K562 (cell line): ENCODE data around the gene CKAP5. TPM values are rescaled to one million over a fixed set of nuclear protein-coding genes. Genes with fewer than 3 reads are reported as not detected.
A peak's percentile ranks its signal among the peaks of the same experiment; 100 is the strongest.

Experiments
- ATAC-seq: fragments of 200-7000 bp; cut with Tn5 transposase; 3 replicates; pipeline ENCODE4 v1.9.1; 2020; ENCODE audit warnings: moderate library complexity
- BruUV-seq: library from RNA; stranded (reverse); fragments of 400-500 nt; replicated peaks from 2 replicates; lab custom pipeline; 2021; lab: Mats Ljungman, UMichigan
- CTCF ChIA-PET: fragments of 300-600 bp; formaldehyde crosslinking; extraction: SDS; loops from one replicate; lab custom pipeline; 2021; ENCODE audit warnings: low intra/inter-chr PET ratio; lab: Yijun Ruan, JAX
- POLR2A ChIA-PET: fragments of 300-600, 350-650 bp; sonication (Branson Sonifier 250); formaldehyde crosslinking; extraction: SDS; loops from one replicate; lab custom pipeline; 2021; ENCODE audit warnings: antibody characterized with exemption, inconsistent platforms; lab: Yijun Ruan, JAX
- DNase-seq, 4 experiments: peaks; one replicate each; pipeline versions ENCODE4 v3.0.0 to v3.0.0-alpha.2; 2011 to 2018; ENCODE audit warnings: low spot score in 3 of 4, mixed read lengths in 3 of 4; ENCODE audit errors: extremely low read depth in 1 of 4
- FAIRE-seq: peaks from 2 replicates; lab custom pipeline; 2011; peaks lifted over from hg19 to GRCh38; lab: Jason Lieb, UNC
- H2AFZ ChIP-seq: 2 replicates; pipeline ENCODE4 v1.6.0; 2011; ENCODE audit warnings: low read depth, low read length, control low read depth, inconsistent platforms
- H3K27ac ChIP-seq: fragments of 200-600 bp; 3 replicates; pipeline ENCODE4 v1.8.0; 2011; ENCODE audit warnings: low read depth, mild to moderate bottlenecking, control low read depth, inconsistent platforms, low read length, moderate library complexity, mixed read lengths; ENCODE audit errors: extremely low read depth
- H3K27me3 ChIP-seq, 2 experiments: fragments of 300-600 bp in 1 of 2; 2 replicates in 1 of 2; 3 replicates in 1 of 2; pipeline versions ENCODE4 v1.6.0 to v1.8.0; 2011; ENCODE audit warnings: inconsistent platforms in 2 of 2, low read length in 2 of 2, mild to moderate bottlenecking in 1 of 2, mixed read lengths in 1 of 2, moderate library complexity in 1 of 2; ENCODE audit not compliant: control insufficient read depth in 2 of 2, insufficient read depth in 2 of 2
- H3K36me3 ChIP-seq: fragments of 300-600 bp; 3 replicates; pipeline ENCODE4 v1.8.0; 2011; ENCODE audit warnings: mild to moderate bottlenecking, low read length, inconsistent platforms; ENCODE audit not compliant: control insufficient read depth, insufficient read depth
- H3K4me1 ChIP-seq, 2 experiments: fragments of 200-600 bp in 1 of 2; replicated peaks in 1 of 2; 2 replicates in 1 of 2; 3 replicates in 1 of 2; pipeline versions ENCODE4 v1.5.1 to v1.8.0; 2011; ENCODE audit warnings: inconsistent platforms in 2 of 2, low read length in 2 of 2, mild to moderate bottlenecking in 1 of 2, mixed read lengths in 1 of 2, moderate library complexity in 1 of 2; ENCODE audit not compliant: control insufficient read depth in 2 of 2, insufficient read depth in 2 of 2
- H3K4me2 ChIP-seq: 2 replicates; pipeline ENCODE4 v1.6.1; 2011; ENCODE audit warnings: low read length, control low read depth, inconsistent platforms, mixed read lengths; ENCODE audit not compliant: insufficient read depth
- H3K4me3 ChIP-seq: fragments of 200-600 bp; sonication (generic), shearing (Covaris generic); 2 replicates; pipeline ENCODE4 v1.5.1; 2016; ENCODE audit warnings: control low read depth, inconsistent platforms
- H3K79me2 ChIP-seq: fragments of 200-600 bp; 3 replicates; pipeline ENCODE4 v1.8.0; 2011; ENCODE audit warnings: low read length, inconsistent platforms; ENCODE audit not compliant: control insufficient read depth, insufficient read depth
- H3K9ac ChIP-seq, 2 experiments: 2 replicates each; pipeline versions ENCODE4 v1.6.0 to v1.6.1; 2011; ENCODE audit warnings: low read depth in 2 of 2, low read length in 2 of 2, control low read depth in 1 of 2, inconsistent platforms in 1 of 2, mild to moderate bottlenecking in 1 of 2, mixed read lengths in 1 of 2; ENCODE audit not compliant: insufficient read depth in 1 of 2
- H3K9me1 ChIP-seq: one replicate; pipeline ENCODE4 v1.6.0; 2011; ENCODE audit warnings: inconsistent platforms, mild to moderate bottlenecking, low read length, moderate library complexity; ENCODE audit not compliant: control insufficient read depth, insufficient read depth
- H3K9me3 ChIP-seq: replicated peaks from 2 replicates; pipeline ENCODE4 v1.5.1; 2011; ENCODE audit warnings: low read depth, low read length, inconsistent platforms; ENCODE audit not compliant: control insufficient read depth, insufficient read depth
- H4K20me1 ChIP-seq: replicated peaks from 2 replicates; pipeline ENCODE4 v1.6.1; 2011; ENCODE audit warnings: low read length, inconsistent platforms, mixed read lengths; ENCODE audit not compliant: control insufficient read depth, insufficient read depth
- CBFA2T3 ChIP-seq: fragments of 450-650 bp; IDR thresholded peaks from 2 replicates; pipeline ENCODE4 v1.6.1; 2017
- PHF20 ChIP-seq: fragments of 450-650 bp; IDR thresholded peaks from 2 replicates; pipeline ENCODE4 v1.6.1; 2018; ENCODE audit not compliant: partially characterized antibody
- TCF3 ChIP-seq: sonication (generic); formaldehyde crosslinking; IDR thresholded peaks from 2 replicates; pipeline ENCODE4 v1.4.0; 2020; ENCODE audit warnings: mild to moderate bottlenecking, missing genetic modification reagents
- ZBTB40 ChIP-seq, 2 experiments: fragments of 450-650 bp in 1 of 2; sonication (generic) in 1 of 2; formaldehyde crosslinking in 1 of 2; IDR thresholded peaks; 2 replicates each; pipeline versions ENCODE4 v1.7.1 to v1.9.0; 2016 to 2022; ENCODE audit warnings: inconsistent platforms in 1 of 2, mild to moderate bottlenecking in 1 of 2, missing genetic modification reagents in 1 of 2
- in situ Hi-C: fragments of 300-500 bp; cut with MboI; formaldehyde crosslinking; loops from 4 replicates; pipeline ENCODE4 v1.15.0; 2018; ENCODE audit warnings: inconsistent platforms, mixed read lengths
- intact Hi-C: fragments of 100-400 bp; cut with micrococcal nuclease; formaldehyde crosslinking; loops from 2 replicates; pipeline ENCODE4 v1.14.2; 2022
- polyA plus RNA-seq, 8 experiments: library from polyadenylated mRNA; depleted of rRNA in 4 of 8; stranded (reverse) in 5 of 8; unstranded in 3 of 8; fragments of >200 nt; fragmentation: Nextera tagmentation in 2 of 8; fragmentation: Illumina TruSeq in 1 of 8; extraction: Ambion mirVana in 2 of 8; extraction: Trizol in 1 of 8; gene quantifications; 2 replicates each; pipeline versions ENCODE4 v1.2.1 to v1.2.3, GENCODE V29; 2011 to 2014; ENCODE audit warnings: inconsistent platforms in 1 of 8, missing spikeins in 1 of 8
- total RNA-seq, 7 experiments: library from RNA; depleted of rRNA in 6 of 7; stranded (reverse); fragments of >200 nt in 6 of 7; fragmentation: Illumina TruSeq in 2 of 7; extraction: Trizol in 2 of 7; gene quantifications; 2 replicates each; pipeline versions ENCODE4 v1.2.1 to v1.2.3, GENCODE V29; 2011 to 2021; ENCODE audit warnings: low replicate concordance in 1 of 7

Gene CKAP5
- total and polyA plus RNA-seq, 9 of the 15 experiments (the other 6 are each of a cell fraction or from before 2014, with no cell fraction given): 60.1 to 239 (median 139) TPM

- no TSS peak for BruUV-seq
- peaks cover 97% of the 10 kb centered on the region for H3K79me2 ChIP-seq
These were observed 9.2 kb downstream of the CKAP5 start for GRCh38 chr11:46836870-46837269.

More at GRCh38 chr11:46836870-46837269, 9.2 kb downstream of the CKAP5 start:
- H3K9me1 ChIP-seq: no peaks in the 10 kb centered on the region
- H2AFZ ChIP-seq: no peak overlapping the region
- H4K20me1 ChIP-seq: peaks cover 9% of the 10 kb centered on the region; the same call in 1 of the 2 replicates
- H3K9me3 ChIP-seq: no peaks in the 10 kb centered on the region
- no peak overlapping the region for H3K4me3 ChIP-seq
- H3K36me3 ChIP-seq: peaks cover 43% of the 10 kb centered on the region; the same call in 2 of the 3 replicates
- H3K27me3 ChIP-seq: no peaks in the 10 kb centered on the region
- ATAC-seq (peak; percentile 9; the same call in 1 of the 3 replicates), DNase-seq (no peak), FAIRE-seq (no peak)
- no peak overlapping the region for H3K9ac ChIP-seq
- peaks cover 22 to 28% of the 10 kb centered on the region in 2 experiments; a peak in 4 of 5 replicates for H3K4me1 ChIP-seq
- H3K4me2 ChIP-seq: no peak overlapping the region; the same call in 1 of the 2 replicates
- intact Hi-C loops: no loop called here
- H3K27ac ChIP-seq: no peak overlapping the region; the same call in 2 of the 3 replicates
- TF ChIP-seq TCF3 (peak; percentile 14; the same call in 1 of the 2 replicates), CBFA2T3 (peak; percentile 35; the same call in 1 of the 2 replicates), ZBTB40 (IDR thresholded peaks at IDR 0.05) (peak; percentile 72), ZBTB40 (CRISPR knock-in tag; IDR thresholded peaks at IDR 0.05) (no peak; the same call in 1 of the 2 replicates), PHF20 (no peak)
- TF ChIP-seq, all 486 proteins: peak for 3
- CTCF ChIA-PET: no interaction called here
- POLR2A ChIA-PET: interaction anchor here (0.6 to 2.6 kb wide), 4 partner anchors 10 to 28 kb away, joined by 3 to 9 read pairs (median 4); no protein-coding TSS in a partner anchor
- in situ Hi-C loops: no loop called here
